Measurements from ENCODE around the gene EDIL3. TPM values are rescaled to one million over a fixed set of nuclear protein-coding genes. Genes with fewer than 3 reads are reported as not detected.

The EDIL3 gene
- total and polyA plus RNA-seq, 2 of the 8 experiments (the other 6 are each of a cell fraction or from before 2014, with no cell fraction given), result 14.7 to 47.2 TPM

DNA sequence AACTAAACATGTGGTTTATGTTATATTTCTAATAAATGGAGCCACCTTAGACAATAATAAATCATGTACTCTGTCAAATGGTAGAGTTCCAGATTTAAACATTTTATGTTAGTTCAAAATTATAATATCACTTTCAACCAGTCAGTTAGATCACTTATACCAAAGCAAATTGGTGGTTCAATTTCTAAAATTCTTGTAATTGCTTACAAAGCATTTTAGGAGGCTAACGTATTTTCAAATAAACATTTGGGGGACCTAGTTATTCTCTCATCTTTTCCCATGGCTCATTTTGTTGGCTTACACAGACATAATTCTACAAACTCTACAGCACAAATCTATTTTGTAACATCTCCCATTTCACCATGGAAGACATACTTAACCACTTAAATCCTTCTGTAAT, 39.9 kb downstream of the EDIL3 start:
- H3K56ac ChIP-seq (replicated peaks; ENCODE audit: insufficient read length, low read depth, low read length), result no peak overlapping the region

More for the DNA sequence above, 39.9 kb downstream of the EDIL3 start:
- Histone ChIP-seq H3K14ac (ENCODE audit: insufficient read length) (no peak overlapping the region), H3K4ac (replicated peaks; ENCODE audit: insufficient read length, low read depth, low read length) (no peak overlapping the region), H3K79me1 (ENCODE audit: low read depth, low read length) (no peaks in the 10 kb centered on the region), H3K27me3 (replicated peaks in 1 of 4; ENCODE audit: control insufficient read depth in 3 of 4, extremely low read depth in 1 of 4, insufficient read depth in 3 of 4, low read length in 3 of 4) (peaks cover 0 to 1% (median 0%) of the 10 kb centered on the region in 4 experiments; a peak in 1 of 7 replicates), H3K27ac (ENCODE audit: low read depth, low read length) (no peak overlapping the region), H3K4me2 (ENCODE audit: insufficient read depth in 1 of 2, low read depth in 2 of 2, low read length in 2 of 2) (no peak overlapping the region), H2BK5ac (ENCODE audit: low read depth, low read length) (no peak overlapping the region), H3K23ac (ENCODE audit: insufficient read length) (no peak overlapping the region), H3K4me1 (replicated peaks in 1 of 4; ENCODE audit: control insufficient read depth in 3 of 4, insufficient read depth in 4 of 4, low read length in 3 of 4) (peaks cover 0 to 4% (median 1%) of the 10 kb centered on the region in 4 experiments; a peak in 2 of 7 replicates), H3K23me2 (ENCODE audit: low read depth, low read length) (no peaks in the 10 kb centered on the region), H2BK20ac (ENCODE audit: low read length) (no peak overlapping the region), H3K9me3 (ENCODE audit: insufficient read depth in 2 of 2, low read depth in 1 of 2, low read length in 1 of 2) (no peaks in the 10 kb centered on the region), H3K79me2 (ENCODE audit: control insufficient read depth in 1 of 2, insufficient read depth in 2 of 2, low read length in 2 of 2) (peaks cover 0 to 20% of the 10 kb centered on the region in 2 experiments; a peak in 2 of 4 replicates), H3K36me3 (ENCODE audit: control insufficient read depth in 2 of 4, insufficient read depth in 4 of 4, low read length in 3 of 4) (no peaks in the 10 kb centered on the region), H2BK15ac (ENCODE audit: low read length) (no peak overlapping the region), H4K20me1 (replicated peaks in 1 of 2; ENCODE audit: control insufficient read depth in 1 of 2, insufficient read depth in 2 of 2, low read length in 2 of 2) (no peaks in the 10 kb centered on the region), H2AFZ (ENCODE audit: low read length) (no peak overlapping the region), H3K18ac (ENCODE audit: extremely low read depth, low read length) (no peak overlapping the region), H4K91ac (replicated peaks; ENCODE audit: insufficient read length, low read length) (no peak overlapping the region), H3K9ac (replicated peaks in 1 of 4; ENCODE audit: extremely low read depth in 1 of 4, low read depth in 3 of 4, low read length in 3 of 4) (no peak overlapping the region), H2AK5ac (ENCODE audit: low read depth, low read length) (no peak overlapping the region), H2BK12ac (ENCODE audit: low read depth, low read length) (no peak overlapping the region), H2BK120ac (replicated peaks; ENCODE audit: low read depth, low read length) (no peak overlapping the region), H4K5ac (ENCODE audit: insufficient read length, low read depth, low read length) (no peak overlapping the region), H4K8ac (ENCODE audit: extremely low read depth, insufficient read depth, low read length) (no peak overlapping the region), H3K4me3 (ENCODE audit: extremely low read depth in 1 of 4, insufficient read depth in 2 of 4, low read depth in 3 of 4, low read length in 4 of 4) (no peak overlapping the region)
- no peak for DNase-seq (ENCODE audit: low read depth in 1 of 2, low spot score in 2 of 2)
- TF ChIP-seq ZNF274 (IDR thresholded peaks at IDR 0.05; ENCODE audit: borderline replicate concordance, extremely low read depth, low read length), result no peak
- no peak for TF ChIP-seq YY1 (IDR thresholded peaks at IDR 0.05; ENCODE audit: low read depth, low read length)
- TF ChIP-seq, protein P1, sequence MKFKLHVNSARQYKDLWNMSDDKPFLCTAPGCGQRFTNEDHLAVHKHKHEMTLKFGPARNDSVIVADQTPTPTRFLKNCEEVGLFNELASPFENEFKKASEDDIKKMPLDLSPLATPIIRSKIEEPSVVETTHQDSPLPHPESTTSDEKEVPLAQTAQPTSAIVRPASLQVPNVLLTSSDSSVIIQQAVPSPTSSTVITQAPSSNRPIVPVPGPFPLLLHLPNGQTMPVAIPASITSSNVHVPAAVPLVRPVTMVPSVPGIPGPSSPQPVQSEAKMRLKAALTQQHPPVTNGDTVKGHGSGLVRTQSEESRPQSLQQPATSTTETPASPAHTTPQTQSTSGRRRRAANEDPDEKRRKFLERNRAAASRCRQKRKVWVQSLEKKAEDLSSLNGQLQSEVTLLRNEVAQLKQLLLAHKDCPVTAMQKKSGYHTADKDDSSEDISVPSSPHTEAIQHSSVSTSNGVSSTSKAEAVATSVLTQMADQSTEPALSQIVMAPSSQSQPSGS (IDR thresholded peaks at IDR 0.05; ENCODE audit: low read length), result no peak
- no peak for TF ChIP-seq SIRT6 (IDR thresholded peaks at IDR 0.05; ENCODE audit: low read length)
- WGBS, 2 experiments (ENCODE audit: extremely low coverage in 1 of 2, insufficient coverage in 1 of 2, insufficient read length in 1 of 2, insufficient replicate concordance in 2 of 2, low coverage in 1 of 2, low lambda C conversion rate in 2 of 2, missing lambda C conversion rate in 1 of 2), result 75% methylated on average over 1 of the region's 1 CpG; no CpG with 5 or more reads in 1 of the 2 experiments
- POLR2A ChIA-PET (ENCODE audit: partially characterized antibody), result interaction anchor here (0.6 kb wide), 1 partner anchor 11 kb away, joined by 3 read pairs; no protein-coding TSS in a partner anchor
- no peak for FAIRE-seq
- CTCF ChIA-PET (ENCODE audit: partially characterized antibody), result no interaction called here

Measured in H1 (cell line).